HCT116 (cell line): Measurements from ENCODE around the gene DPY30. TPM values are rescaled to one million over a fixed set of nuclear protein-coding genes. Genes with fewer than 3 reads are reported as not detected.

Experiments
- ATAC-seq: fragments of 200-7000 bp; cut with Tn5 transposase; 2 replicates; pipeline ENCODE4 v1.9.1; 2020; ENCODE audit warnings: mild to moderate bottlenecking, moderate library complexity
- BruUV-seq: library from RNA; stranded (reverse); fragments of 400-500 nt; replicated peaks from 2 replicates; lab custom pipeline; 2021; lab: Mats Ljungman, UMichigan
- CTCF ChIA-PET: fragments of 300-600 bp; sonication (Branson Sonifier 250); formaldehyde crosslinking; loops from one replicate; lab custom pipeline; 2021; ENCODE audit warnings: antibody characterized with exemption; lab: Charles Lee
- POLR2A ChIA-PET: fragments of 300-600, 350-600 bp; sonication (Branson Sonifier 250); formaldehyde crosslinking; loops from one replicate; lab custom pipeline; 2021; ENCODE audit warnings: antibody characterized with exemption; lab: Charles Lee
- RAD21 ChIA-PET, 2 experiments: fragments of 300-600 bp; sonication (Branson Sonifier 250); formaldehyde crosslinking; loops; one replicate each; lab custom pipeline; 2023; ENCODE audit warnings: low total read pairs in 2 of 2; ENCODE audit not compliant: uncharacterized antibody in 2 of 2, unreplicated experiment in 2 of 2, low non-redundant PET in 1 of 2; lab: Charles Lee
- DNase-seq: peaks from one replicate; pipeline ENCODE4 v3.0.0-alpha.2; 2010; ENCODE audit warnings: low read depth, low spot score
- H2AFZ ChIP-seq: fragments of 200-600 bp; shearing (Covaris generic), sonication (generic); 2 replicates; pipeline ENCODE4 v1.6.1; 2017; ENCODE audit warnings: low read depth, mixed run types, mixed read lengths, antibody characterized with exemption, low read length; ENCODE audit not compliant: poor library complexity, severe bottlenecking
- H3K27ac ChIP-seq: 2 replicates; pipeline ENCODE4 v1.5.1; 2012; ENCODE audit warnings: low read depth, low read length
- H3K27me3 ChIP-seq: fragments of 200-600 bp; sonication (generic); 2 replicates; pipeline ENCODE4 v1.6.1; 2016; ENCODE audit warnings: mixed run types, low read length, mixed read lengths; ENCODE audit not compliant: insufficient read depth
- H3K36me3 ChIP-seq, 2 experiments: fragments of 200-500 bp in 1 of 2; fragments of 200-600 bp in 1 of 2; sonication (Bioruptor generic) in 1 of 2; sonication (generic) in 1 of 2; 2 replicates each; pipeline versions ENCODE4 v1.5.1 to v1.6.1; 2014 to 2016; ENCODE audit warnings: low read length in 2 of 2, inconsistent platforms in 1 of 2, mixed read lengths in 1 of 2, mixed run types in 1 of 2; ENCODE audit not compliant: insufficient read depth in 2 of 2, control insufficient read depth in 1 of 2
- H3K4me1 ChIP-seq, 2 experiments: fragments of 200-600 bp in 1 of 2; sonication (generic) in 1 of 2; 2 replicates each; pipeline versions ENCODE4 v1.5.1 to v1.6.1; 2012 to 2017; ENCODE audit warnings: low read length in 2 of 2, inconsistent platforms in 1 of 2, mild to moderate bottlenecking in 1 of 2, mixed read lengths in 1 of 2, mixed run types in 1 of 2, moderate library complexity in 1 of 2; ENCODE audit not compliant: insufficient read depth in 2 of 2, control insufficient read depth in 1 of 2
- H3K4me2 ChIP-seq: fragments of 200-600 bp; sonication (generic); 2 replicates; pipeline ENCODE4 v1.6.1; 2017; ENCODE audit warnings: mixed run types, low read length, mixed read lengths
- H3K4me3 ChIP-seq, 2 experiments: fragments of 200-600 bp in 1 of 2; sonication (generic) in 1 of 2; replicated peaks in 1 of 2; 2 replicates each; pipeline ENCODE4 v1.5.1; 2011 to 2016; ENCODE audit warnings: low read length in 2 of 2, control low read depth in 1 of 2, low read depth in 1 of 2, mild to moderate bottlenecking in 1 of 2, mixed read lengths in 1 of 2, mixed run types in 1 of 2
- H3K79me2 ChIP-seq: fragments of 200-600 bp; sonication (generic); 2 replicates; pipeline ENCODE4 v1.6.1; 2017; ENCODE audit warnings: mild to moderate bottlenecking, mixed run types, low read length, moderate library complexity, mixed read lengths; ENCODE audit not compliant: insufficient read depth
- H3K9ac ChIP-seq: fragments of 200-600 bp; sonication (generic); 2 replicates; pipeline ENCODE4 v1.6.1; 2016; ENCODE audit warnings: low read length, mixed read lengths
- H3K9me2 ChIP-seq: fragments of 200-600 bp; sonication (generic), shearing (Covaris generic); 2 replicates; pipeline ENCODE4 v1.6.1; 2017; ENCODE audit warnings: mixed run types, mild to moderate bottlenecking, moderate library complexity; ENCODE audit not compliant: insufficient read depth
- H3K9me3 ChIP-seq, 2 experiments: fragments of 200-500 bp in 1 of 2; fragments of 200-600 bp in 1 of 2; sonication (Bioruptor generic) in 1 of 2; sonication (generic) in 1 of 2; 2 replicates each; pipeline ENCODE4 v1.6.1; 2014 to 2017; ENCODE audit warnings: low read length in 2 of 2, mixed read lengths in 2 of 2, inconsistent platforms in 1 of 2, low read depth in 1 of 2, mild to moderate bottlenecking in 1 of 2, mixed run types in 1 of 2, moderate library complexity in 1 of 2; ENCODE audit not compliant: control insufficient read depth in 1 of 2, insufficient read depth in 1 of 2
- H4K20me1 ChIP-seq: fragments of 200-600 bp; sonication (generic), shearing (Covaris generic); 2 replicates; pipeline ENCODE4 v1.6.1; 2017; ENCODE audit warnings: mixed run types, mild to moderate bottlenecking, moderate library complexity; ENCODE audit not compliant: insufficient read depth
- ELF1 ChIP-seq: IDR thresholded peaks from 2 replicates; pipeline ENCODE4 v1.6.1; 2012; ENCODE audit warnings: low read depth, borderline replicate concordance
- JUND ChIP-seq: IDR thresholded peaks from 2 replicates; pipeline ENCODE4 v1.6.1; 2012
- POLR2AphosphoS5 ChIP-seq: IDR thresholded peaks from 2 replicates; pipeline ENCODE4 v1.6.1; 2011; ENCODE audit warnings: mild to moderate bottlenecking, low read depth, low read length, moderate library complexity
- ZFX ChIP-seq: fragments of 450-650 bp; IDR thresholded peaks from 2 replicates; pipeline ENCODE4 v1.6.1; 2017
- intact Hi-C: fragments of 100-400 bp; cut with micrococcal nuclease; formaldehyde crosslinking; loops from 2 replicates; pipeline ENCODE4 v1.10.0; 2022
- total RNA-seq: library from RNA; stranded (reverse); gene quantifications from one replicate; pipeline ENCODE4 v1.2.1, GENCODE V29; 2021; ENCODE audit not compliant: unreplicated experiment
- TF ChIP-seq, protein P1 (sequence below): IDR thresholded peaks from 2 replicates; pipeline ENCODE4 v1.6.1; 2012; ENCODE audit warnings: low read depth
- TF ChIP-seq, protein P2 (sequence below): IDR thresholded peaks from 2 replicates; pipeline ENCODE4 v1.6.1; 2012

The DPY30 gene
- total RNA-seq, 1 experiment from 2014 or later: 79.5 TPM

GRCh38 chr2:31992934-31993333, 46.7 kb downstream of the DPY30 start:
- intact Hi-C loops: no loop called here
- no peak overlapping the region for H3K4me2 ChIP-seq
- H3K36me3 ChIP-seq: no peaks in the 10 kb centered on the region
- ChIA-PET RAD21 (no interaction called here), CTCF (no interaction called here), POLR2A (no interaction called here)
- TF ChIP-seq JUND: no peak
- TF ChIP-seq, protein P1, sequence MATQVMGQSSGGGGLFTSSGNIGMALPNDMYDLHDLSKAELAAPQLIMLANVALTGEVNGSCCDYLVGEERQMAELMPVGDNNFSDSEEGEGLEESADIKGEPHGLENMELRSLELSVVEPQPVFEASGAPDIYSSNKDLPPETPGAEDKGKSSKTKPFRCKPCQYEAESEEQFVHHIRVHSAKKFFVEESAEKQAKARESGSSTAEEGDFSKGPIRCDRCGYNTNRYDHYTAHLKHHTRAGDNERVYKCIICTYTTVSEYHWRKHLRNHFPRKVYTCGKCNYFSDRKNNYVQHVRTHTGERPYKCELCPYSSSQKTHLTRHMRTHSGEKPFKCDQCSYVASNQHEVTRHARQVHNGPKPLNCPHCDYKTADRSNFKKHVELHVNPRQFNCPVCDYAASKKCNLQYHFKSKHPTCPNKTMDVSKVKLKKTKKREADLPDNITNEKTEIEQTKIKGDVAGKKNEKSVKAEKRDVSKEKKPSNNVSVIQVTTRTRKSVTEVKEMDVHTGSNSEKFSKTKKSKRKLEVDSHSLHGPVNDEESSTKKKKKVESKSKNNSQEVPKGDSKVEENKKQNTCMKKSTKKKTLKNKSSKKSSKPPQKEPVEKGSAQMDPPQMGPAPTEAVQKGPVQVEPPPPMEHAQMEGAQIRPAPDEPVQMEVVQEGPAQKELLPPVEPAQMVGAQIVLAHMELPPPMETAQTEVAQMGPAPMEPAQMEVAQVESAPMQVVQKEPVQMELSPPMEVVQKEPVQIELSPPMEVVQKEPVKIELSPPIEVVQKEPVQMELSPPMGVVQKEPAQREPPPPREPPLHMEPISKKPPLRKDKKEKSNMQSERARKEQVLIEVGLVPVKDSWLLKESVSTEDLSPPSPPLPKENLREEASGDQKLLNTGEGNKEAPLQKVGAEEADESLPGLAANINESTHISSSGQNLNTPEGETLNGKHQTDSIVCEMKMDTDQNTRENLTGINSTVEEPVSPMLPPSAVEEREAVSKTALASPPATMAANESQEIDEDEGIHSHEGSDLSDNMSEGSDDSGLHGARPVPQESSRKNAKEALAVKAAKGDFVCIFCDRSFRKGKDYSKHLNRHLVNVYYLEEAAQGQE: no peak
- no peak for TF ChIP-seq ELF1
- TF ChIP-seq POLR2AphosphoS5: no peak
- no peak for TF ChIP-seq ZFX
- BruUV-seq: no TSS peak
- no peak overlapping the region for H3K27ac ChIP-seq
- H3K4me1 ChIP-seq: peaks cover 0 to 17% of the 10 kb centered on the region in 2 experiments; a peak in 2 of 4 replicates
- no peak overlapping the region for H3K9ac ChIP-seq
- DNase-seq: no peak
- no peaks in the 10 kb centered on the region for H3K9me3 ChIP-seq
- no peak for ATAC-seq
- H2AFZ ChIP-seq: no peak overlapping the region
- H3K4me3 ChIP-seq: no peak overlapping the region
- no peaks in the 10 kb centered on the region for H3K27me3 ChIP-seq
- H4K20me1 ChIP-seq: peaks cover 12% of the 10 kb centered on the region; the same call in 1 of the 2 replicates
- H3K9me2 ChIP-seq: no peaks in the 10 kb centered on the region
- H3K79me2 ChIP-seq: peaks cover 91% of the 10 kb centered on the region

GRCh38 chr2:31992025-31992579, 47.5 kb downstream of the DPY30 start:
- H3K9me3 ChIP-seq: no peaks in the 10 kb centered on the region
- peaks cover 91% of the 10 kb centered on the region for H3K79me2 ChIP-seq
- H4K20me1 ChIP-seq: peaks cover 12% of the 10 kb centered on the region; the same call in 1 of the 2 replicates
- no peak overlapping the region for H3K4me2 ChIP-seq
- no peak for DNase-seq
- H2AFZ ChIP-seq: no peak overlapping the region
- H3K4me3 ChIP-seq: no peak overlapping the region
- intact Hi-C loops: no loop called here
- H3K27me3 ChIP-seq: no peaks in the 10 kb centered on the region
- H3K36me3 ChIP-seq: no peaks in the 10 kb centered on the region
- peaks cover 0 to 13% of the 10 kb centered on the region in 2 experiments; a peak in 2 of 4 replicates for H3K4me1 ChIP-seq
- no peak for ATAC-seq
- ChIA-PET CTCF (no interaction called here), RAD21 (no interaction called here), POLR2A (no interaction called here)
- no peak overlapping the region for H3K9ac ChIP-seq
- TF ChIP-seq, protein P2, sequence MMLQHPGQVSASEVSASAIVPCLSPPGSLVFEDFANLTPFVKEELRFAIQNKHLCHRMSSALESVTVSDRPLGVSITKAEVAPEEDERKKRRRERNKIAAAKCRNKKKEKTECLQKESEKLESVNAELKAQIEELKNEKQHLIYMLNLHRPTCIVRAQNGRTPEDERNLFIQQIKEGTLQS: no peak
- H3K9me2 ChIP-seq: no peaks in the 10 kb centered on the region
- no TSS peak for BruUV-seq
- no peak overlapping the region for H3K27ac ChIP-seq
